Measurements from ENCODE around the gene SDCCAG8.

GRCh38 chr1:243431591-243431990, 175.8 kb downstream of the SDCCAG8 start:
- TF ChIP-seq CTCF (conservative IDR thresholded peaks at IDR 0.05) (no peak), ZFX (IDR thresholded peaks at IDR 0.05) (no peak)

Data from C4-2B (cell line).